HG02642 (cell line): ENCODE results near the gene MACROD2.
"Not testable (repeated sequence)": the region's sequence is repeated elsewhere in the genome, so short reads cannot be mapped to it uniquely, and the experiment has no call there.

Source experiments
- ATAC-seq: cut with Tn5 transposase; IDR thresholded peaks from one replicate; pipeline ENCODE4 v1.9.1; 2021; ENCODE audit warnings: mild to moderate bottlenecking; ENCODE audit not compliant: unreplicated experiment, poor library complexity

Gene MACROD2

DNA sequence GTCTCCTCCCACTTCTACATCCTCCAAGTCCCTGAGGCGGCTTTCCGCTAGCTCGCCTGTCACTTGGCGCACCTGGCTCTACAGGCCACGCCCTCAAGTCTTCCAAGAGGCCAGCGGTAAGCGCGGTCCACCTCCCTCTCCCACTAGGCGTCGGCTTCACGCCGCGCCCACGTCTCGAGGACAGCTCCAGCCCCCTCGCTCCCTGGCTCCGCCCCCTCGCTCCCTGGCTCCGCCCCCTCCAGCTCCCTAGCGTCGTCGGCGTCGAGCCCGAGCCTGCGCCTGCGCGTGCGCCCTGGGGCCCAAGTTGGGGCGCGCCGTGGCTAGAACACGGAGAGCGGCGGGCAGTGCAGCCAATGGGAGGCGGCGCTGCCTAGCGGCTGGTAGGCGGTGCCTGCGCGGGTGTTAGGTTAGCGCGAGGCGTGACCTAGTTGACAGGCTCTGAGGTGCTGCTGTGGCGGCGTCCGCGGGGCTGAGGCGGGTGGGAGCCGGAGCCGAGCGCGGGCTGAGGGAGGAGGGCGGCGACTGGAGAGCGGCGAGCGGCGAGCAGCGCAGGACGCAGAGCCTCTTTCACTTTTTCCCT is at the start of gene MACROD2:
MACROD2 (plus strand) TSS at position 431 of the 580 bp plus-strand sequence.
- peak; percentile 66 for ATAC-seq

DNA sequence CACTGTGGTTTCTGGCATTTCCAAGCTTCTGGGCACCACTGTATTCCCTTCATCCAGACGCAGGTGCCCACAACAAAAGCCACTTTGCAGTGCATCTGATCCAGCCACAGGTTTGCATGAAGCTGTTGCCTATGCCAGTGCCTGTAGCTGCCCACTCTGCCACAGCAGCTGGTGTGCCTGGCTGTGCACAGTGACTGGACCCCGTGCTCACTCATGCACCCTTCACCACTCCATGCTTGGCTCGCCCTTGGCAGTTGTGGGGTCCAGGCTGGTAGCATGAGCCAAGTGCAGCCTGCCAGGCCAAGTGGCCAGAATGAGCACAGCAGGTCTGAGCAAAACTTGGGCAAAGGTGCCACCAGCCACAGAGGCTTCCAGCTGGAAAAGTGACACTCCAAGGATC is 47.6 kb upstream of the MACROD2 start:
- ATAC-seq: no peak

DNA sequence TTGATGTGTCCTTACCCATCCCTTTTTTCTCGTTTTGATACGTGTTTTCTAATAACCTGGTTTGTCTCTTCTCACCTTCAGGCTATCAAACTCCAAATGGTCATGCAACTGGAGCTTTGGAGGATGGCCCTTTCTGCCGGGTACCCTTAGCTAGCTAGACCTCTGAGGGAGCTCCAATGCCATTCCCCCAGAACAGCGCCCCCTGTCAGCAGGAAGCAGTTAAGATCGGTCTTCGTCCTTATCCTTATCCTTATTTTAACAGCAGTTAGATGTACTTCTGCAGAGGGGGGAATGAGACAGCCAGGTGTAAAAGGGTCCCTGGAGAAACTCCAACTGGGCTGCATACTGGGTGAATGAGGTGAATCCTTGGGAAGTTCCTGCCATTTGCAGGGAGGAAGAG is 42.1 kb upstream of the MACROD2 start:
- no peak for ATAC-seq

DNA sequence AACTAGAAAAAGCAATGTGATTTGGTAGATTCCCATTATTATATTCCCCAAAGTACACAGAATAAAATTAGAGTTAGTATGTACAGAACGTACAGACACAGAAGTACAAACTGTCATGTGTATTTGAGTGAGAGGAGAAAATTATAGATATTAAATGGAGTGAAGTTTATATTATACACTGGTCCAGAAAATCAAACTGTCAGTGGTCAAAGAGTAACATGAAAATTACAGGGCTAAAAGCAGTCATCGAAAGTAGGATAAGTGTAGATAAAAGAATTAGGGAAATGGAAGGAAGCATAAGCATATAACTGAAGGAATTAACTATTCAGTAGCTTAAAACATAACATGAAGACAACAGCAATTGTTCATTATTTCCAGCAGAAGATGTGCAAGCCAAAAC is 35.2 kb upstream of the MACROD2 start:
- ATAC-seq: no peak

DNA sequence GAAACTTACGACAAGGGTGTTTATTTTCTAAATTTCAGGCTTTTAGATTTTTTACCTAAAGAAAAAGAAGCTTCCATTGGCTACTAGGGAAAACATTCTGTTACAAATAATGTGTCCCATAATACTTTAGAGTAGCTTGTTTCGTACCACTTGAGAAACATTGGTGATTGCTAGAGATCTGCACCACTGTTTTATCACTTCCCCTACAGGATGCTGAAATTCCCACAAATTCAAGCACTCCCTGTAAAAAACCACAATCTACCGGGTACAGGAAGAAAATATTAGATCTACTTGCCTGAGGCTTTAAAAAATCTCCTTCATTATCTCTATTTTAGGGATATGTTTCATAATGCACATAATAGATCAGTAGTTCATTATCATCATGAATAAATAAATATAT is 34.8 kb upstream of the MACROD2 start:
- no peak for ATAC-seq

DNA sequence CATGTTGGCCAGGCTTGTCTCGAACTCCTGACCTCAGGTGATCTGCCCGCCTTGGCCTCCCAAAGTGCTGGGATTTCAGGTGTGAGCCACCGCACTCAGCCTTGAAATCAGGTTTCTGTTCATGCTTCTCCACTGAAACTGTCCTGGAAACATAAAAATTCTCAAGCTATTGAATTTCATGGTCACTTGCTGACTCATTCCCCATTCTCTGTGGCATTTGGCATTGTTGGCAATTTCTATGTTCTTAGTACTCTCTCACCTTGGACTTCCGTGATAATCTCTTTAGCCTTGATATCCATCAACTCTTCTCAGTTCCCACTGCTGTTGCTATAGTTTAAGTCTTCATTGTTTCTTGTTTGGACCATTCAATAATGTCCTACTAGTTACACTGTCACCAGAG is 11.1 kb upstream of the MACROD2 start:
- no peak for ATAC-seq

DNA sequence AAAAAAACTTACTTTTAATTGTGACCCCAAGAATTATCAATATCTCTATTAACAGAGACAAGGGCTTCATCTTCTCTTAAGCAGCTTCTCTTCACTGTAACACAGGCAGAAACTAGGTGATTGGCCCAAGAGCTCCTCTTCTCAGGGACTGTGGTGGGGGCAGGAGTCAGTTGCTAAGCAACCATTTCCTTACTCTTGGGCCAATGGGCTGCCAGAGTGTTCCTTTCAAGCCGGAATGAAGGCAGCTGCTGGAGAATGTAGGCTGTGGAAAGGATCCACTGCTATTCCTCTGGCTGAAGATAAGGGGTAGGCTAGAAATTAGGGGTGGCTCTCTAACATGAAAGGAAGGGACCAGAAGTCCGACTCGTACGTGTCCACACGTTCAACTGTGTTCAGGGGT is 4.9 kb upstream of the MACROD2 start, which contains the start of gene SEL1L2:
SEL1L2 (minus strand) TSS at position 150 of the 400 bp plus-strand sequence; CDS start at position 70, 80 bp downstream.
- ATAC-seq: no peak

DNA sequence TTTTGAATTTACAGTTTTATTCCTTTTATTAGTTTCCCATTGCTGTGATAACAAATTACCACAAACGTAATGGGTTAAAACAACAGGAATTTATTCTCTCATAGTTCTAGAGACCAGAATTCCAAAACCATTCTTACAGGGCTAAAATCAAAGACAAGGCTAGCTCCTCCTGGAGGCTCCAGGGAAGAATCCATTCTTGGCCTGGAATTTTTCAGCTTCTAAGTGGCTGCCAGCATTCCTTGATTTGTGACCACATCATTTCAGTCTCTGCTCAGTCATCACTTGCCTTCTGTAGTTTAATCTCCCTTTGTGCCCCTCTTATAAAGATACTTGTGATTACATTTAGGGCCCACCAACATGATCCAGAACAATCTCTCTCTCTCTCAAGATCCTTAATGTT is 4.0 kb upstream of the MACROD2 start:
- no peak for ATAC-seq

DNA sequence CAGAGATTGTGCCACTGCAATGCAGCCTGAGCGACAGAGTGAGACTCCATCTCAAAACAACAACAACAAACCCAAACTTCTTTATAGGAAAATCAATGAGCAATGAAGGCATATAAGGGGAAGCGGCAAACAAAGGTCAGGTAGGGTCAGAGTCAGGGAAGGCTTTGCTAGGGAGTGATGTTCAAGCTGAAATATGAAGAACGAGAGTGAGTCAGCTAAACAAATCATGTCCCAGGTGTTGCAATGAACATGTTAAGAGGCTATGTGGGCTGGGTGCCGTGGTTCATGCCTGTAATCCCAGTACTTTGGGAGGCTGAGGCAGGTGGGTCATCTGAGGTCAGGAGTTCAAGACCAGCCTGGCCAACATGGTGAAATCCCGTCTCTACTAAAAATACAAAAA is 3.4 kb upstream of the MACROD2 start:
- ATAC-seq: not testable (repeated sequence)

DNA sequence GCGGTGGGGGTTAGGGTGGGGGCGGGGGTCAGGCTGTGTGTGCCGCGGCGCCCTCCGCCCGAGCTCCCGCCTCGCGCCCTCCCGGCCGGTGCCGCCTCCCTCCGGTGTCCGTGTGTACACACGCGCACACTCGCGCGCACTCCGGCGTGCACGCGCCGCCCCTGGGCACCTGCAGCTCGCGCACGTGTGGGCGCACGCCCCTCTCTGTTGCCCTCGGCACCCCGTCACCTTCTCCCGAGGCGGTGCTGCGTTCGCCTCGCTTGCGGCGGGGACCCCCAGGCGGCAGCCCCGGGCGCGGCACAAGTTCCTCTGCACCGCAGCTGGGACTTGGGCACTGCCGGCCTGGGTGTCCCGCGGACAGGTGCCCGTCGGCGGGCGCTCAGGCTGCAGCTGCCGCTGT is 525 bp downstream of the MACROD2 start:
- no peak for ATAC-seq

DNA sequence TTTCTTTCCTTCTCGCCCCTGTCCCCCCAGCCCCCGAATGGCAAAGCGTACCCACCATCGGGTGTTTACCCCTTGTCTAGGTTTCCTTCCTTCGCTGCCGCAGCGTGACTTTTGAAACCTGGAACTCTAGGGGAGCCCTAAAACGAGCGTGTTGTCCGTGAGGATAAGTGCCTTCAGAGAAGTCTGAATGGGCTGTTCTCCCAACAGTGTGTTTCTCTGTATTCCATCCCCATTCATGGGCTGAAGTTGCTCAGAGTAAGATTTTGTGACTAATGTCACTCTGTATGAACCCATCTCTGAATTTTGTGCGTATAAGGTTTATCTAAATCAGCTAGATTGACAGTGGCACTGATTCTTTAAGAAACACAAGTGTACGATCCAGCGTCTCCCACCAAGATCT is 949 bp downstream of the MACROD2 start:
- no peak for ATAC-seq

DNA sequence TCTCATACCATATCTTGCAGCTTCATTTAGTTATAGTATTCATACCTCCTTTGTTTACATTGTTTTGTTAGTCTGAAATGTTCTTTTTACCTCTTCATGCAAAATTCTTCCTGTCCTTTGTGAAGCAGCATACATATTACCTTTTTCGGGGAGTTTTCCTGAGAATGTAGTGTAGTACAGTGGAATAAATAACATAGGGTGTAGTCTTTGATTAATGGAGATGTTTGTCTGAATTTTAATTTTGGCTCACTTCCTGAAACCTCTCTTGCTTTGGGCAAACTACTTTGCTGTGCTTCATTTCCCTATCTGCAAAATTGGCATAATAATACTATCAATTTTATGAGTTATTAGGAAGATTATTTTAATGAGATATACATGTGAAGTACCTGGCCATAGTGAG is 5.6 kb downstream of the MACROD2 start:
- ATAC-seq: no peak

DNA sequence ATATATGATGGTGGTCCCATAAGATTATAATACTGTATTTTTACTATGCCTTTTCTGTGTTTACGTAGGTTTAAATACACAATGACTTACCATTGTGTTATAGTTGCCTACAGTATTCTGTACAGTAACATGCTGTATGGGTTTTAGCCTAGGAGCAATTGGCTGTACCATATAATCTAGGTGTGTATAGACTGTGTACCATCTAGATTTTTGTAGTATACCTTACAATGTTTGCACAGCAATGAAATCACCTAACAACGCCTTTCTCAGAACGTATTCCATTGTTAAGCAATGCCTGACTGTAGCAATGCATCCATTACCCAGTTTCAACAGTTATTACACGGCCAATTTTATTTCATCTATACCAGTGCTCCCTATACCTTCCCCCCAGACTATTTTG is 10.7 kb downstream of the MACROD2 start:
- no peak for ATAC-seq

DNA sequence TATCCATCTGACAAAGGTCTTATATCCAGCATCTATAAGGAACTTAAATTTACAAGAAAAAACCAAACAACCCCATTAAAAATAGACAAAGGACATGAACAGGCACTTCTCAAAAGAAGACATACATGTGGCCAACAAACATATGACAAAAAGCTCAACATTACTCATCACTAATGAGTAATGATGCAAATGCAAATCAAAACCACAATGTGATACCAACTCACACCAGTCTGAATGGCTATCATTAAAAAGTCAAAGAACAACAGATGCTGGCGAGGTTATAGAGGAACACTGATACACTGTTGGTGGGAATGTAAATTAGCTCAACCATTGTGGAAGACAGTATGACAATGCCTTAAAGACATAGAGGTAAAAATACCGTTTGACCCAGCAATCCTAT is 13.9 kb downstream of the MACROD2 start:
- no peak for ATAC-seq

DNA sequence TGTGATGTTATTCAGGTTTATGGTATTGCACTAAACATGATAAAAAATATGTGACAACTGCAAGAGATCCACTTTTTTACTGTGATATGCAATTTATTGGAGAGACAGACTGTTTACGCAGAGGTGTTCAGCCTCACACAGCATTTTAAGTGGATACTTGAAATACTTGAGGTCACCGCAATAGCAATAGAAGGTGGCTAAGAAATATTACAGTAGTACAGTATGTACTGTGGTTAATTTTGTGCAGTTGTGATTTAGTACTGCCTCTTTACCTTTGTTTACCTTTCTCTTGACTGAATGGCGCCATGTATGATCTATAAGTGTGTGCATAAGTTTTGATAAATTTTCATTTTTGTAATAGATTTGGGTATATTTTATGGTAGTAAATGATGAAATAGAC is 17.4 kb downstream of the MACROD2 start:
- no peak for ATAC-seq

DNA sequence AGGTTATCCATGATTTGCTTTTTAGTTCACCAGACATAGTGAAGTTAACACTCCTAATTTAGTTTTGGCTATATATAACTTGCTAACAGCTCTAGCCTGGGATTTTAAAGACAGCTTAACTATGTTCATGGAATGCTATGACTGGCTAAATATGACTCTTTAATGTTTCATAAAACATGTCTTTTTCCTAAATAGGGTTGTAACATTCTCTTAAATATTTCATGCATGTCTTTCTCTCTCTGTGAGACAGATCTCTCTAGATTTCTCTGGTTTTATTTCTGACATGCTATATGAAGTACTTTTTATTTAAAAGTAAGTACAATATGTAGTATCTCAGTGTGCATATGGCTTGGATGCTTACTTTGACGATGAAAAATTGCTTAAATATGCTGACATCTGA is 35.7 kb downstream of the MACROD2 start:
- no peak for ATAC-seq

DNA sequence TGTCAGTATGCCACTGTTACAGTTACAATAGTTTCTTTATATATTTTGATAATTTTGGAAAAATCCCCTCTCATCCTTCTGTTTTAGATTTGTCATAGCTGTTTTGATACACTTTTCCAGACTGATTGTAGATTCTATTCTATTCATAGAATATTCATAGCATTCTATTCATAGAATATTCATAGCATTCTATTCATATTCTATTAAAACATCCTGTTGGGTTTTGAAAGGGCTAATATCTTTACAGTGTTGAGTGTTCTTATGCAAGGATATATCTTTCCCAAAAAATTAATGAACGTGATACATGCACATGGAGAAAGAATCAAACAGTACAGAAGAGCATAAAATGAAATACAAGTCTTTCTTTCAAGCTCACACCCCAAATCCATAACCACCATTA is 38.0 kb downstream of the MACROD2 start:
- ATAC-seq: no peak

DNA sequence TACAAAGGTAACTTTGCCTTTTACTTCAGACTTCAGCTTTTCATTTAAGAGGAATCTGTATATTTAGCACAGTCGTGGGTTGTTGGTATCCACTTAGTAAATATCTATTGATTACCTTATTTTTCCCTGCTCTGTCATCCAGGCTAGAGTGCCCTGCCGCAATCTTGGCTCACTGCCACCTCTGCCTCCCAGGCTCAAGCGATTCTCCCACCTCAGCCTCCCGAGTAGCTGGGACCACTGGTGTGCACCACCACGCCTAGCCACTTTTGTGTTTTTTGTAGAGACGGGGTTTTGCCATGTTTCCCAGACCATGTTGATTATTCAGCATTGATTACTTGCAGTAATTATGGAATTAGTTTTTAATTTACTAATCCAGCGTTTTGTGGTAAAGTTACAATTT is 41.3 kb downstream of the MACROD2 start:
- ATAC-seq: no peak

DNA sequence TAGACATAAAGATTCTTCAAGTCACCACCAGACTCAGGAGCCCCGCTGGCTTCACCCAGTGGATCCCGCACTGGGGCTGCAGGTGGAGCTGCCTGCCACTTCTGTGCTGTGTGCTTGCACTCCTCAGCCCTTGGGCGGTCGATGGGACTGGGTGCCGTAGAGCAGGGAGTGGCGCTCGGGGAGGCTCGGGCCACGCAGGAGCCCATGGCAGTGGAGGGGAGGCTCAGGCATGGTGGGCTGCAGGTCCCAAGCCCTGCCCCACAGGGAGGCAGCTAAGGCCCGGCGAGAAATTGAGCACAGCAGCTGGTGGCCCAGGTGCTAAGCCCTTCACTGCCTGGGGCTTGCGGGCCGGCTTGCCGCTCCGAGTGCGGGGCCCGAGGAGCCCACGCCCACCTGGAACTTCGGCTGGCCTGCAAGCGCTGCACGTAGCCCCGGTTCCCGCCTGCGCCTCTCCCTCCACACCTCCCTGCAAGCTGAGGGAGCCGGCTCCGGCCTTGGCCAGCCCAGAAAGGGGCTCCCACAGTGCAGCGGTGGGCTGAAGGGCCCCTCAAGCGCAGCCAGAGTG is 49.5 kb downstream of the MACROD2 start:
- ATAC-seq: not testable (repeated sequence)

DNA sequence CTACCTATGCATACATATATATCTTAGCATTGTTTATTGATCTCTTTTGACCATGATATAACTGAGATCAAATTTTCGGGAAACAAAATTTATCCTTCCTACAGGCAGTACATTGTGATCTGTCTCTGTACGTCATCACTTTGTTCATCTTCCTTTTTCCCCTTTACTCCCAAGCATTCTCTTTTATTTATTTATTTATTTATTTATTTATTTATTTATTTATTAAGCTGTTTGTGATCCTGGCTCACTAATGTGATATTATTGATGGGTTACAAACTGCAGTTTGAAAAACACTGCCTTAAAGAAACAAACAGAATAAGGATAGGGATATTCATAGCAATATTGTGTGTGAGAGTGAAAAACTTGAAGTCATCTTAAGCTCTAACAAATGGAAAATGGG is 51.2 kb downstream of the MACROD2 start:
- no peak for ATAC-seq

DNA sequence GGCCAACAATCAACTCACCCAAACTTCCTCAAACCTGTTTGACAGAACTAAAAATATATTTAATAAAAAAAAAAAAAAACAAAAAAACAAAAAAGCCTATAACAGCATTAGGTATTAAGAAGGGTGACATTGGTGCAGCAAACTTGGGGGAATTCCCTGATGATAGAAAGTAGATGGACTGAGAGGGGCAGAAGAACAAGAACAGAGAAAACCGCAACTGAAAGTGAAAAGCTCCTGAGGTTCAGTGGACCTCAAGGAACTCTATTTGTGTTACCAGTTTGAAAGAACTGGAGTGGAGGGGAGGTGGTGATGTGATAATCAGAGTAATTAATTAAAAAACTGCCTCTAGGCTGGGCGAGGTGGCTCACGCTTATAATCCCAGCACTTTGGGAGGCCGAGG is 53.8 kb downstream of the MACROD2 start:
- ATAC-seq: peak; percentile 71

DNA sequence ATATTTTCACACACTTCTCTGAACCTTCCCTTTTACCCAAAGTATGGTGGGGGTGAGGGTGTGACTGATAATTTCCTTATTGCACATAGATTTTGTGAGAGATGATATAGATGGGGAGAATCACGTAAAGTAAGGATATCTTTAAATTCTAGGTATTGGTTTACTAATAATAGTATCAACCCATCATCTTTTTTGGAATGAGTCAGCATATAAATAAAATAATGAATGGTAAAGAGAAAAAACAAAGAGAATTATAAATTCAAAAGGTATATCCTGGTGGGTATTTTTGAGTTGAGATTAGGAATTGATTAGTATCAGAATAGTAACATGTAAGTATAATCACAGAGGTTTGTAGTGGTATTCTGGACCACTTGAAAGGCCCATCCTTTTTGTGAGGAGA is 56.1 kb downstream of the MACROD2 start:
- no peak for ATAC-seq
